B cell (primary cell): ENCODE data around the gene RORB. TPM values are rescaled to one million over a fixed set of nuclear protein-coding genes. Genes with fewer than 3 reads are reported as not detected.

ENCODE experiments used
- ATAC-seq: fragments of 200-7000 bp; cut with Tn5 transposase; one replicate; pipeline ENCODE4 v1.10.0; 2021; ENCODE audit warnings: low read depth, mild to moderate bottlenecking, moderate number of reproducible peaks, moderate library complexity
- CTCF ChIA-PET: fragments of 350-600 bp; sonication (Branson Sonifier 250); formaldehyde crosslinking; loops from one replicate; lab custom pipeline; 2021; ENCODE audit warnings: antibody characterized with exemption, inconsistent platforms; lab: Charles Lee
- POLR2A ChIA-PET: fragments of 350-600 bp; sonication (Branson Sonifier 250); formaldehyde crosslinking; loops from one replicate; lab custom pipeline; 2021; ENCODE audit warnings: antibody characterized with exemption; lab: Charles Lee
- DNase-seq: peaks from one replicate; pipeline ENCODE4 v3.0.0; 2013
- H2AFZ ChIP-seq: 2 replicates; pipeline ENCODE4 v1.6.1; 2012; ENCODE audit warnings: mild to moderate bottlenecking, low read depth, low read length; ENCODE audit not compliant: insufficient read depth, poor library complexity, severe bottlenecking
- H3K27ac ChIP-seq, 2 donors: 1 replicate in 1 of 2; 2 replicates in 1 of 2; pipeline ENCODE4 v1.5.1; 2012 to 2013; ENCODE audit warnings: low read length in 2 of 2, mild to moderate bottlenecking in 2 of 2, moderate library complexity in 1 of 2
- H3K27me3 ChIP-seq, 4 experiments: fragments of 200-600 bp in 1 of 4; sonication (generic) in 1 of 4; replicated peaks in 1 of 4; 1 replicate in 2 of 4; 2 replicates in 2 of 4; pipeline versions ENCODE4 v1.6.1 to v1.7.0; 2013 to 2016; ENCODE audit warnings: low read length in 3 of 4, mild to moderate bottlenecking in 2 of 4, mixed read lengths in 1 of 4, moderate library complexity in 1 of 4; ENCODE audit not compliant: insufficient read depth in 4 of 4, control insufficient read depth in 3 of 4; ENCODE audit errors: control extremely low read depth in 1 of 4
- H3K36me3 ChIP-seq, 2 experiments: replicated peaks in 1 of 2; 1 replicate in 1 of 2; 2 replicates in 1 of 2; pipeline versions ENCODE4 v1.6.1 to v1.7.1; 2013; ENCODE audit warnings: low read length in 1 of 2; ENCODE audit not compliant: insufficient read depth in 2 of 2, control insufficient read depth in 1 of 2; ENCODE audit errors: control extremely low read depth in 1 of 2, extremely low read depth in 1 of 2
- H3K4me1 ChIP-seq, 2 donors: fragments of 200-600 bp in 1 of 2; sonication (generic) in 1 of 2; 1 replicate in 1 of 2; 2 replicates in 1 of 2; pipeline versions ENCODE4 v1.5.1 to v1.6.1; 2013 to 2017; ENCODE audit warnings: low read length in 2 of 2; ENCODE audit not compliant: control insufficient read depth in 2 of 2, insufficient read depth in 2 of 2
- H3K4me2 ChIP-seq: replicated peaks from 2 replicates; pipeline ENCODE3; 2012; ENCODE audit warnings: mild to moderate bottlenecking, low read depth, low read length; ENCODE audit not compliant: poor library complexity, severe bottlenecking
- H3K4me3 ChIP-seq, 5 experiments: fragments of 200-600 bp in 1 of 5; sonication (generic) in 1 of 5; 1 replicate in 3 of 5; 2 replicates in 2 of 5; pipeline versions ENCODE4 v1.5.1 to v1.7.0; 2011 to 2016; ENCODE audit warnings: low read length in 4 of 5, mild to moderate bottlenecking in 4 of 5, low read depth in 2 of 5, control low read depth in 1 of 5, moderate library complexity in 1 of 5; ENCODE audit not compliant: insufficient read depth in 1 of 5; ENCODE audit errors: control extremely low read depth in 1 of 5, extremely low read depth in 1 of 5
- H3K79me2 ChIP-seq: fragments of 200-600 bp; sonication (generic); one replicate; pipeline ENCODE4 v1.6.0; 2016; ENCODE audit warnings: low read length; ENCODE audit not compliant: control insufficient read depth, insufficient read depth
- H3K9ac ChIP-seq: fragments of 200-600 bp; sonication (generic); 2 replicates; pipeline ENCODE4 v1.6.1; 2017; ENCODE audit warnings: mild to moderate bottlenecking, low read length, moderate library complexity
- H3K9me3 ChIP-seq, 3 donors: one replicate each; pipeline versions ENCODE4 v1.6.1 to v1.7.1; 2013; ENCODE audit warnings: low read length in 2 of 3; ENCODE audit not compliant: control insufficient read depth in 2 of 3, insufficient read depth in 1 of 3; ENCODE audit errors: control extremely low read depth in 1 of 3
- H4K20me1 ChIP-seq: 2 replicates; pipeline ENCODE4 v1.6.0; 2012; ENCODE audit warnings: mild to moderate bottlenecking, low read length; ENCODE audit not compliant: insufficient read depth, control insufficient read depth, poor library complexity, severe bottlenecking
- H3K27ac Mint-ChIP-seq: one replicate; pipeline ENCODE4 v1.8.0; 2021; ENCODE audit warnings: mixed read lengths
- H3K27me3 Mint-ChIP-seq: one replicate; pipeline ENCODE4 v1.8.0; 2021; ENCODE audit warnings: mixed read lengths
- H3K4me1 Mint-ChIP-seq: one replicate; pipeline ENCODE4 v1.8.0; 2021; ENCODE audit warnings: mixed read lengths
- H3K4me3 Mint-ChIP-seq: one replicate; pipeline ENCODE4 v1.8.0; 2021; ENCODE audit warnings: mixed read lengths
- H3K9me3 Mint-ChIP-seq: one replicate; pipeline ENCODE4 v1.8.0; 2022; ENCODE audit warnings: mixed read lengths; ENCODE audit not compliant: insufficient read depth
- CTCF ChIP-seq: fragments of 200-600 bp; IDR thresholded peaks from one replicate; pipeline ENCODE4 v1.8.0; 2022; ENCODE audit warnings: antibody characterized with exemption, mild to moderate bottlenecking
- EZH2 ChIP-seq: IDR thresholded peaks from 2 replicates; pipeline ENCODE4 v1.6.1; 2012; ENCODE audit warnings: borderline replicate concordance, low read depth, mild to moderate bottlenecking, moderate library complexity, low read length; ENCODE audit not compliant: insufficient read depth, poor library complexity, severe bottlenecking
- WGBS: methylation state at CpG from one replicate; pipeline ENCODE4 v1.1.5; 2013; ENCODE audit warnings: missing lambda C conversion rate; ENCODE audit not compliant: insufficient coverage; 5-methylcytosine and 5-hydroxymethylcytosine counted together
- intact Hi-C: fragments of 100-400 bp; cut with micrococcal nuclease; formaldehyde crosslinking; loops from one replicate; pipeline ENCODE4 v1.10.0; 2022
- polyA plus RNA-seq: library from polyadenylated mRNA; depleted of rRNA; stranded (reverse); fragments of >200 nt; gene quantifications from 2 replicates; pipeline ENCODE4 v1.2.3, GENCODE V29; 2012
- total RNA-seq, 2 donors: library from RNA; stranded (reverse); fragments of 120-200 nt in 1 of 2; gene quantifications; 1 replicate in 1 of 2; 2 replicates in 1 of 2; pipeline versions ENCODE4 v1.2.3 to v1.2.4, GENCODE V29; 2013 to 2022

Gene RORB
- total and polyA plus RNA-seq, 2 donors (not counting 1 experiment from before 2014, with no cell fraction given): 0.01 TPM; not detected in 1

GRCh38 chr9:74513221-74513620 lies 16.1 kb downstream of the RORB start:
- Histone ChIP-seq H3K27me3 (peaks cover 0 to 3% (median 0%) of the 10 kb centered on the region in 4 experiments), H3K4me3 (no peak overlapping the region), H3K9me3 (no peaks in the 10 kb centered on the region), H3K4me1 (no peaks in the 10 kb centered on the region), H4K20me1 (no peaks in the 10 kb centered on the region), H3K27ac (no peak overlapping the region), H3K36me3 (no peaks in the 10 kb centered on the region), H2AFZ (no peak overlapping the region), H3K79me2 (no peaks in the 10 kb centered on the region), H3K9ac (no peak overlapping the region), H3K4me2 (no peak overlapping the region)
- intact Hi-C loops: no loop called here
- Mint-ChIP-seq H3K27ac (no peak overlapping the region), H3K4me3 (no peak overlapping the region), H3K27me3 (peaks cover 7% of the 10 kb centered on the region), H3K9me3 (no peaks in the 10 kb centered on the region), H3K4me1 (no peaks in the 10 kb centered on the region)
- ATAC-seq: no peak
- CTCF ChIA-PET: no interaction called here
- WGBS: no CpG with 5 or more reads among the region's 4 CpGs
- no peak for DNase-seq
- TF ChIP-seq EZH2 (no peak), CTCF (no peak)
- POLR2A ChIA-PET: no interaction called here

- Mint-ChIP-seq H3K9me3 (no peaks in the 10 kb centered on the region), H3K27ac (no peak overlapping the region), H3K4me3 (no peak overlapping the region), H3K4me1 (no peaks in the 10 kb centered on the region), H3K27me3 (peaks cover 6% of the 10 kb centered on the region)
- POLR2A ChIA-PET: no interaction called here
- H3K27me3 ChIP-seq: peaks cover 0 to 6% (median 0%) of the 10 kb centered on the region in 4 experiments
- no peaks in the 10 kb centered on the region for H3K4me1 ChIP-seq
- H3K4me2 ChIP-seq: no peak overlapping the region
- H3K9me3 ChIP-seq: no peaks in the 10 kb centered on the region
- no peak for DNase-seq
- CTCF ChIA-PET: no interaction called here
- no peak overlapping the region for H3K4me3 ChIP-seq
- no peaks in the 10 kb centered on the region for H4K20me1 ChIP-seq
- TF ChIP-seq EZH2: no peak
- no peak for TF ChIP-seq CTCF
- no peak for ATAC-seq
- no peaks in the 10 kb centered on the region for H3K79me2 ChIP-seq
- no peak overlapping the region for H3K27ac ChIP-seq
- intact Hi-C loops: no loop called here
- H2AFZ ChIP-seq: no peak overlapping the region
- no peaks in the 10 kb centered on the region for H3K36me3 ChIP-seq
- WGBS: no CpG with 5 or more reads among the region's 4 CpGs
- H3K9ac ChIP-seq: no peak overlapping the region
These were observed 20.1 kb downstream of the RORB start for GRCh38 chr9:74517188-74517587.
